Neuronal stem cell (in vitro differentiated cells): ENCODE results near the gene MIPEP.
A peak's percentile ranks its signal among the peaks of the same experiment; 100 is the strongest.

ENCODE experiments used
- DNase-seq: peaks from one replicate; pipeline ENCODE4 v3.0.0-alpha.2; 2013; ENCODE audit warnings: low spot score
- H2AFZ ChIP-seq: one replicate; pipeline ENCODE4 v1.6.1; 2013; ENCODE audit warnings: mild to moderate bottlenecking, low read length, inconsistent platforms
- H2AK5ac ChIP-seq: 2 replicates; pipeline ENCODE4 v1.6.1; 2013; ENCODE audit warnings: low read depth, mild to moderate bottlenecking, inconsistent platforms, low read length, moderate library complexity, mixed read lengths
- H2BK120ac ChIP-seq: 2 replicates; pipeline ENCODE4 v1.6.1; 2013; ENCODE audit warnings: low read depth, mild to moderate bottlenecking, inconsistent platforms, low read length, moderate library complexity, mixed read lengths
- H2BK12ac ChIP-seq: one replicate; pipeline ENCODE4 v1.6.1; 2013; ENCODE audit warnings: low read length, inconsistent platforms
- H2BK15ac ChIP-seq: 2 replicates; pipeline ENCODE4 v1.6.1; 2013; ENCODE audit warnings: mild to moderate bottlenecking, low read length, inconsistent platforms, mixed read lengths
- H2BK5ac ChIP-seq: one replicate; pipeline ENCODE4 v1.6.1; 2013; ENCODE audit warnings: inconsistent platforms, mild to moderate bottlenecking, low read length, moderate library complexity
- H3K14ac ChIP-seq: one replicate; pipeline ENCODE4 v1.6.1; 2013; ENCODE audit warnings: low read length, inconsistent platforms
- H3K18ac ChIP-seq: 2 replicates; pipeline ENCODE4 v1.6.1; 2013; ENCODE audit warnings: low read length, inconsistent platforms
- H3K23ac ChIP-seq: 2 replicates; pipeline ENCODE4 v1.6.1; 2013; ENCODE audit warnings: low read depth, mild to moderate bottlenecking, mixed read lengths, low read length, inconsistent platforms; ENCODE audit not compliant: poor library complexity
- H3K27ac ChIP-seq: replicated peaks from 3 replicates; pipeline ENCODE4 v1.5.1; 2013; ENCODE audit warnings: low read length, inconsistent platforms
- H3K27me3 ChIP-seq, 3 experiments: 2 replicates each; pipeline ENCODE4 v1.6.1; 2013; ENCODE audit warnings: low read length in 3 of 3, mild to moderate bottlenecking in 2 of 3, inconsistent platforms in 1 of 3, low read depth in 1 of 3, mixed read lengths in 1 of 3, moderate library complexity in 1 of 3; ENCODE audit not compliant: control insufficient read depth in 3 of 3, insufficient read depth in 3 of 3
- H3K36me3 ChIP-seq, 2 donors: replicated peaks in 1 of 2; 2 replicates each; pipeline ENCODE4 v1.6.1; 2013; ENCODE audit warnings: low read length in 2 of 2; ENCODE audit not compliant: control insufficient read depth in 2 of 2, insufficient read depth in 2 of 2
- H3K4ac ChIP-seq: 2 replicates; pipeline ENCODE4 v1.6.1; 2013; ENCODE audit warnings: inconsistent platforms, mild to moderate bottlenecking, low read length, moderate library complexity
- H3K4me1 ChIP-seq, 2 donors: 1 replicate in 1 of 2; 2 replicates in 1 of 2; pipeline ENCODE4 v1.6.1; 2013; ENCODE audit warnings: low read length in 2 of 2, low read depth in 1 of 2; ENCODE audit not compliant: control insufficient read depth in 2 of 2, insufficient read depth in 1 of 2
- H3K4me2 ChIP-seq: one replicate; pipeline ENCODE4 v1.6.1; 2013; ENCODE audit warnings: mild to moderate bottlenecking, low read length, inconsistent platforms; ENCODE audit not compliant: insufficient read depth, poor library complexity, severe bottlenecking
- H3K4me3 ChIP-seq, 2 donors: 2 replicates each; pipeline ENCODE4 v1.5.1; 2013; ENCODE audit warnings: low read length in 2 of 2, mild to moderate bottlenecking in 2 of 2, inconsistent platforms in 1 of 2, moderate library complexity in 1 of 2
- H3K79me1 ChIP-seq: one replicate; pipeline ENCODE4 v1.6.1; 2013; ENCODE audit warnings: low read depth, mild to moderate bottlenecking, inconsistent platforms, low read length, moderate library complexity
- H3K9ac ChIP-seq: one replicate; pipeline ENCODE4 v1.6.1; 2013; ENCODE audit warnings: mild to moderate bottlenecking, low read depth, low read length, inconsistent platforms; ENCODE audit not compliant: poor library complexity
- H3K9me3 ChIP-seq, 2 donors: replicated peaks in 1 of 2; 2 replicates each; pipeline versions ENCODE3 to v1.6.1; 2013; ENCODE audit warnings: low read length in 2 of 2, mild to moderate bottlenecking in 2 of 2, inconsistent platforms in 1 of 2, low read depth in 1 of 2, mixed read lengths in 1 of 2, moderate library complexity in 1 of 2; ENCODE audit not compliant: control insufficient read depth in 2 of 2, insufficient read depth in 1 of 2
- H4K8ac ChIP-seq: one replicate; pipeline ENCODE4 v1.6.1; 2013; ENCODE audit warnings: low read depth, mild to moderate bottlenecking, inconsistent platforms, low read length, moderate library complexity
- H4K91ac ChIP-seq: one replicate; pipeline ENCODE4 v1.6.1; 2013; ENCODE audit warnings: low read length, low read depth, mild to moderate bottlenecking, inconsistent platforms; ENCODE audit not compliant: poor library complexity
- WGBS, 2 donors: extraction: QIAGEN DNeasy Blood & Tissue Kit; methylation state at CpG; one replicate each; pipeline ENCODE4 v1.1.7; 2013; ENCODE audit warnings: missing lambda C conversion rate in 2 of 2, mixed read lengths in 1 of 2; ENCODE audit not compliant: insufficient read length in 2 of 2, insufficient replicate concordance in 1 of 2; ENCODE audit errors: extremely low coverage in 2 of 2; 5-methylcytosine and 5-hydroxymethylcytosine counted together

Gene MIPEP

GRCh38 chr13:23692816-23693215 lies 196.4 kb downstream of the MIPEP start:
- Histone ChIP-seq H4K8ac (no peak overlapping the region), H2BK5ac (no peak overlapping the region), H3K18ac (no peak overlapping the region), H3K4ac (no peak overlapping the region), H3K23ac (no peak overlapping the region), H3K36me3 (no peaks in the 10 kb centered on the region), H3K14ac (no peak overlapping the region), H3K27me3 (no peaks in the 10 kb centered on the region), H2BK15ac (no peak overlapping the region), H3K4me3 (no peak overlapping the region), H2BK120ac (no peak overlapping the region), H4K91ac (no peak overlapping the region), H2AK5ac (no peak overlapping the region), H3K4me2 (no peak overlapping the region), H3K79me1 (no peaks in the 10 kb centered on the region), H3K9ac (no peak overlapping the region), H3K27ac (no peak overlapping the region), H2AFZ (no peak overlapping the region), H2BK12ac (no peak overlapping the region), H3K4me1 (peaks cover 0 to 8% of the 10 kb centered on the region in 2 donors), H3K9me3 (no peaks in the 10 kb centered on the region)
- whole genome bisulfite sequencing, 2 donors = no CpG with 5 or more reads among the region's 3 CpGs
- no peak for DNase-seq

- H3K27ac ChIP-seq = no peak overlapping the region
These were observed 198.5 kb downstream of the MIPEP start for GRCh38 chr13:23690668-23691067.

GRCh38 chr13:23688336-23688735 lies 200.9 kb downstream of the MIPEP start:
- Histone ChIP-seq H3K23ac (no peak overlapping the region), H2BK120ac (no peak overlapping the region), H3K4ac (no peak overlapping the region), H3K9ac (no peak overlapping the region), H3K14ac (no peak overlapping the region), H3K27ac (no peak overlapping the region), H3K4me3 (no peak overlapping the region), H2BK12ac (no peak overlapping the region), H2BK5ac (no peak overlapping the region), H3K9me3 (peaks cover 0 to 8% of the 10 kb centered on the region in 2 donors), H2AFZ (no peak overlapping the region), H4K8ac (no peak overlapping the region), H3K27me3 (no peaks in the 10 kb centered on the region), H2BK15ac (no peak overlapping the region), H3K4me1 (no peaks in the 10 kb centered on the region), H3K18ac (no peak overlapping the region), H3K36me3 (no peaks in the 10 kb centered on the region), H4K91ac (no peak overlapping the region), H3K79me1 (no peaks in the 10 kb centered on the region), H2AK5ac (no peak overlapping the region), H3K4me2 (no peak overlapping the region)
- DNase-seq = no peak
- WGBS, 2 donors = 100% methylated on average over 1 of the region's 3 CpGs; no CpG with 5 or more reads in 1 of the 2 donors

More at GRCh38 chr13:23690668-23691067, 198.5 kb downstream of the MIPEP start:
- H3K4ac ChIP-seq = no peak overlapping the region
- H3K79me1 ChIP-seq = no peaks in the 10 kb centered on the region
- H2BK12ac ChIP-seq = no peak overlapping the region
- H2BK15ac ChIP-seq = no peak overlapping the region
- H3K4me2 ChIP-seq = no peak overlapping the region
- no peak overlapping the region for H4K91ac ChIP-seq
- H3K4me1 ChIP-seq = no peaks in the 10 kb centered on the region
- no peak overlapping the region for H2AK5ac ChIP-seq
- H4K8ac ChIP-seq = no peak overlapping the region
- H3K27me3 ChIP-seq = no peaks in the 10 kb centered on the region
- H3K9me3 ChIP-seq = no peaks in the 10 kb centered on the region
- H3K9ac ChIP-seq = no peak overlapping the region
- no peak overlapping the region for H3K18ac ChIP-seq
- H2BK5ac ChIP-seq = peak overlapping the region; percentile 19
- H3K14ac ChIP-seq = no peak overlapping the region
- H2AFZ ChIP-seq = no peak overlapping the region
- no CpG with 5 or more reads among the region's 3 CpGs for WGBS, 2 donors
- no peak overlapping the region for H2BK120ac ChIP-seq
- no peak overlapping the region for H3K4me3 ChIP-seq
- no peak overlapping the region for H3K23ac ChIP-seq
- no peaks in the 10 kb centered on the region for H3K36me3 ChIP-seq
- DNase-seq = no peak

- Histone ChIP-seq H3K9ac (no peak overlapping the region), H2BK5ac (no peak overlapping the region), H3K4me1 (no peaks in the 10 kb centered on the region), H3K18ac (no peak overlapping the region), H3K14ac (no peak overlapping the region), H3K4ac (no peak overlapping the region), H3K4me3 (no peak overlapping the region), H2BK12ac (no peak overlapping the region), H2AFZ (no peak overlapping the region), H3K79me1 (no peaks in the 10 kb centered on the region), H3K9me3 (peaks cover 0 to 8% of the 10 kb centered on the region in 2 donors), H3K4me2 (no peak overlapping the region), H2BK15ac (no peak overlapping the region), H4K8ac (no peak overlapping the region), H3K27me3 (no peaks in the 10 kb centered on the region), H4K91ac (no peak overlapping the region), H3K23ac (no peak overlapping the region), H2BK120ac (no peak overlapping the region), H2AK5ac (no peak overlapping the region), H3K36me3 (no peaks in the 10 kb centered on the region), H3K27ac (no peak overlapping the region)
- DNase-seq = no peak
- WGBS, 2 donors = no CpG with 5 or more reads among the region's 5 CpGs
These were observed 201.6 kb downstream of the MIPEP start for GRCh38 chr13:23687614-23688013.
